ENCODE data around the gene TTLL3. TPM values are rescaled to one million over a fixed set of nuclear protein-coding genes. Genes with fewer than 3 reads are reported as not detected.
"Not testable (repeated sequence)": the region's sequence is repeated elsewhere in the genome, so short reads cannot be mapped to it uniquely, and the experiment has no call there.

The TTLL3 gene
- total and polyA plus RNA-seq, 12 donors: 10.1 to 214 (median 45.5) TPM

DNA sequence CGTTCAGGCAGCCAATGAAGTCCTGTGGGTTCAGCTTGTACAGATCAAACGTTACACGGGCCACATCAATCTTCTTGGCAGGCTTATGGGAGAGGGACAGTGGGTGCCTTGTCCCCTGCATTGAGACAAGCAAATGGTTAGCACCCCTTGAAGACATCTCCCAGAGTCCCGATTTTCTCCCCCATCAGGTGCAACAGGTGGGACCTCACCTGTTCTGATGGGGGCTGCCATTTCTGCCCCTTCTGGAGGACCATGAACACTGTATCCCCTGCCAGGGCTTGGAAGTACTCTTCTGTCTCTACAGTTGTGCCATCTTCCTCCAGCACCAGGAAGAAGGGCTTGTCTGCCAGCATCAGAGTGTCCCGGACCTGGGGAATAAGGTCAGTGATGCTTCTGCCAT is 59.9 kb downstream of the TTLL3 start:
- H3K27me3 ChIP-seq: no peaks in the 10 kb centered on the region
- intact Hi-C loops (cut with DNase I): no loop called here
- no peak for DNase-seq
- no peaks in the 10 kb centered on the region for H3K36me3 ChIP-seq (replicated peaks in 1 of 2)
- no peak overlapping the region for H3K4me3 ChIP-seq
- 72 to 77% (median 75%) methylated on average over 5 of the region's 5 CpGs for WGBS, 4 donors
- TF ChIP-seq, protein P1, sequence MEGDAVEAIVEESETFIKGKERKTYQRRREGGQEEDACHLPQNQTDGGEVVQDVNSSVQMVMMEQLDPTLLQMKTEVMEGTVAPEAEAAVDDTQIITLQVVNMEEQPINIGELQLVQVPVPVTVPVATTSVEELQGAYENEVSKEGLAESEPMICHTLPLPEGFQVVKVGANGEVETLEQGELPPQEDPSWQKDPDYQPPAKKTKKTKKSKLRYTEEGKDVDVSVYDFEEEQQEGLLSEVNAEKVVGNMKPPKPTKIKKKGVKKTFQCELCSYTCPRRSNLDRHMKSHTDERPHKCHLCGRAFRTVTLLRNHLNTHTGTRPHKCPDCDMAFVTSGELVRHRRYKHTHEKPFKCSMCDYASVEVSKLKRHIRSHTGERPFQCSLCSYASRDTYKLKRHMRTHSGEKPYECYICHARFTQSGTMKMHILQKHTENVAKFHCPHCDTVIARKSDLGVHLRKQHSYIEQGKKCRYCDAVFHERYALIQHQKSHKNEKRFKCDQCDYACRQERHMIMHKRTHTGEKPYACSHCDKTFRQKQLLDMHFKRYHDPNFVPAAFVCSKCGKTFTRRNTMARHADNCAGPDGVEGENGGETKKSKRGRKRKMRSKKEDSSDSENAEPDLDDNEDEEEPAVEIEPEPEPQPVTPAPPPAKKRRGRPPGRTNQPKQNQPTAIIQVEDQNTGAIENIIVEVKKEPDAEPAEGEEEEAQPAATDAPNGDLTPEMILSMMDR (IDR thresholded peaks at IDR 0.05): no peak
- TF ChIP-seq POLR2A (IDR thresholded peaks at IDR 0.05): no peak
- H3K4me1 ChIP-seq (replicated peaks in 1 of 2): peaks cover 5 to 10% of the 10 kb centered on the region in 2 donors
- H3K9me3 ChIP-seq (replicated peaks in 1 of 3): no peaks in the 10 kb centered on the region
- no peak overlapping the region for H3K27ac ChIP-seq

DNA sequence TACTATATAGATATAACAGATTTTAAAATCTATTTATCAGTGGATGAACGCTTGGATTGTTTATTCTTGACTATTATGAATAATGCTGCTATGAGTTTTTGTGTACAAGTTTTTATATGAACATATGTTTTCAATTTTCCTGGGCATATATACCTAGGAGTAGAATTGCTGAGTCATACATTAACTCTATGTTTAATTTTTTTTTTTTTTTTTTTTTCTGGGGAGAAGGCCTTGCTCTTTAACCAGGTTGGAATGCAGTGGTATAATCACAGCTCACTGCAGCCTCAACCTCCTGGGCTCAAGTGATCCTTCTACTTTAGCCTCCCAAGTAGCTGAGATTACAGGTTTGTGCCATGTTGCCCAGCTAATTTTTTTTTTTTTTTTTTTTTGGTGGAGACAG is 60.9 kb downstream of the TTLL3 start:
- intact Hi-C loops (cut with DNase I): no loop called here
- 46 to 100% (median 73%) methylated on average over 1 of the region's 1 CpG for WGBS, 4 donors
- no peak for DNase-seq

DNA sequence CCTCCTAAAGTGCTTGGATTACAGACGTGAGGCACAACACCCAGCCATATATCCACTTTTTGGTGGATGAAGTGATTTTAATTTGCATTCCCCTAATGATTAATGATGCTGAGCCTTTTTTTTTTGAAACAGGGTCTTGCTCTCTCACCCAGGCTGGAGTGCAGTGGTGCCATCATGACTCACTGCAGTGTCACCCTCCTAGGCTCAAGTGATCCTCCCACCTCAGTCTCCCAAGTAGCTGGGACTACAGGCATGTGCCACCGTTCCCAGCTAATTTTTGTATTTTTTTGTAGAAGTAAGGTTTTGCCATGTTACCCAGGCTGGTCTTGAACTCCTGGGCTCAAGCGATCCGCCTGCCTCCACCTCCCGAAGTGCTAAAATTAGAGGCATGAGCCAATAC is 62.0 kb downstream of the TTLL3 start:
- intact Hi-C loops (cut with DNase I); H3K4me1 ChIP-seq (replicated peaks in 1 of 2); H3K36me3 ChIP-seq (replicated peaks in 1 of 2); H3K9me3 ChIP-seq (replicated peaks in 1 of 3); H3K27me3 ChIP-seq; H3K27ac ChIP-seq; DNase-seq; H3K4me3 ChIP-seq: not testable (repeated sequence)
- 86 to 98% (median 91%) methylated on average over 5 of the region's 5 CpGs for WGBS, 4 donors

More for the DNA sequence above, 60.9 kb downstream of the TTLL3 start:
- Histone ChIP-seq H3K4me1 (replicated peaks in 1 of 2) (peaks cover 0 to 5% of the 10 kb centered on the region in 2 donors), H3K9me3 (replicated peaks in 1 of 3) (no peaks in the 10 kb centered on the region), H3K27me3 (no peaks in the 10 kb centered on the region), H3K36me3 (replicated peaks in 1 of 2) (no peaks in the 10 kb centered on the region), H3K27ac (no peak overlapping the region), H3K4me3 (no peak overlapping the region)
- TF ChIP-seq, protein P1 (IDR thresholded peaks at IDR 0.05): no peak
- no peak for TF ChIP-seq POLR2A (IDR thresholded peaks at IDR 0.05)

DNA sequence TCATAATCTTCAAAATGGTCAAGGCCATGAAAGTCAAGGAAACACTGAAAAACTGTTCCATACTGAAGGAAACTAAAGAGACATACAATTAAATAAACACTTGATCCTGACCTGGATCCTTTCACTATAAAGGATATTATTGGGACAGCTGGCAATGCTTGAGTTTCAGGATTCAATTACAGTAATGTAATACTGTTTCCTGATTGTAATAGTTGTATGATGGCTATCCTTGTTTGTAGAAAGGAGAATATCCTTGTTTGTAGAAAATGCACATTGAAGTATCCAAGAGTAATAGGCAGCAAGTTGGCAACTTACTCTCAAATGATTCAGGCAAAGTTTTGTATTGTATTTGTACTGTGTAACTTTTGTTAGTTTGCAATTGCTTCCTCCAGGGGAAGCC is 65.4 kb downstream of the TTLL3 start:
- no peaks in the 10 kb centered on the region for H3K36me3 ChIP-seq (replicated peaks in 1 of 2)

DNA sequence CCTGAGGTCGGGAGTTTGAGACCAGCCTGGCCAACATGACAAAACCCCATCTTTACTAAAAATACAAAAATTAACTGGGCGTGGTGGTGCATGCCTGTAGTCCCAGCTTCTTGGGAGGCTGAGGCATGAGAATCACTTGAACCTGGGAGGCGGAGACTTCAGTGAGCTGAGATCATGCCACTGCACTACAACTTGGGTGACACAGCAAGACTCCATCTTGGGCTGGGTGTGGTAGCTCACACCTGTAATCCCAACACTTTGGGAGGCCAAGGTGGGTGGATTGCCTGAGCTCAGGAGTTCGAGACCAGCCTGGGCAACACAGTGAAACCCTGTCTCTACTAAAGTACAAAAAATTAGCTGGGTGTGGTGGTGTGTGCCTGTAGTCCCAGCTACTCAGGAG is 66.2 kb downstream of the TTLL3 start:
- DNase-seq; H3K9me3 ChIP-seq (replicated peaks in 1 of 3); intact Hi-C loops (cut with DNase I); H3K4me3 ChIP-seq; H3K27ac ChIP-seq; H3K27me3 ChIP-seq; H3K36me3 ChIP-seq (replicated peaks in 1 of 2); H3K4me1 ChIP-seq (replicated peaks in 1 of 2): not testable (repeated sequence)
- 78 to 94% (median 89%) methylated on average over 2 to 4 of the region's 4 CpGs for WGBS, 4 donors

More for the DNA sequence above, 65.4 kb downstream of the TTLL3 start:
- Histone ChIP-seq H3K27ac (peak overlapping the region in 2 of 5 donors; percentile 32 to 47), H3K27me3 (no peaks in the 10 kb centered on the region), H3K4me1 (replicated peaks in 1 of 2) (peaks cover 0 to 5% of the 10 kb centered on the region in 2 donors), H3K9me3 (replicated peaks in 1 of 3) (no peaks in the 10 kb centered on the region), H3K4me3 (no peak overlapping the region)
- intact Hi-C loops (cut with DNase I): no loop called here
- no peak for DNase-seq
- TF ChIP-seq, protein P1 (IDR thresholded peaks at IDR 0.05): no peak
- no peak for TF ChIP-seq POLR2A (IDR thresholded peaks at IDR 0.05)
